B cell (primary cell): ENCODE data around the gene MGAT4B. TPM values are rescaled to one million over a fixed set of nuclear protein-coding genes. Genes with fewer than 3 reads are reported as not detected.
A peak's percentile ranks its signal among the peaks of the same experiment; 100 is the strongest.

ENCODE experiments used
- ATAC-seq: fragments of 200-7000 bp; cut with Tn5 transposase; one replicate; pipeline ENCODE4 v1.10.0; 2021; ENCODE audit warnings: low read depth, mild to moderate bottlenecking, moderate number of reproducible peaks, moderate library complexity
- CTCF ChIA-PET: fragments of 350-600 bp; sonication (Branson Sonifier 250); formaldehyde crosslinking; loops from one replicate; lab custom pipeline; 2021; ENCODE audit warnings: antibody characterized with exemption, inconsistent platforms; lab: Charles Lee
- POLR2A ChIA-PET: fragments of 350-600 bp; sonication (Branson Sonifier 250); formaldehyde crosslinking; loops from one replicate; lab custom pipeline; 2021; ENCODE audit warnings: antibody characterized with exemption; lab: Charles Lee
- DNase-seq: peaks from one replicate; pipeline ENCODE4 v3.0.0; 2013
- H2AFZ ChIP-seq: 2 replicates; pipeline ENCODE4 v1.6.1; 2012; ENCODE audit warnings: mild to moderate bottlenecking, low read depth, low read length; ENCODE audit not compliant: insufficient read depth, poor library complexity, severe bottlenecking
- H3K27ac ChIP-seq, 2 donors: 1 replicate in 1 of 2; 2 replicates in 1 of 2; pipeline ENCODE4 v1.5.1; 2012 to 2013; ENCODE audit warnings: low read length in 2 of 2, mild to moderate bottlenecking in 2 of 2, moderate library complexity in 1 of 2
- H3K27me3 ChIP-seq, 4 experiments: fragments of 200-600 bp in 1 of 4; sonication (generic) in 1 of 4; replicated peaks in 1 of 4; 1 replicate in 2 of 4; 2 replicates in 2 of 4; pipeline versions ENCODE4 v1.6.1 to v1.7.0; 2013 to 2016; ENCODE audit warnings: low read length in 3 of 4, mild to moderate bottlenecking in 2 of 4, mixed read lengths in 1 of 4, moderate library complexity in 1 of 4; ENCODE audit not compliant: insufficient read depth in 4 of 4, control insufficient read depth in 3 of 4; ENCODE audit errors: control extremely low read depth in 1 of 4
- H3K36me3 ChIP-seq, 2 experiments: replicated peaks in 1 of 2; 1 replicate in 1 of 2; 2 replicates in 1 of 2; pipeline versions ENCODE4 v1.6.1 to v1.7.1; 2013; ENCODE audit warnings: low read length in 1 of 2; ENCODE audit not compliant: insufficient read depth in 2 of 2, control insufficient read depth in 1 of 2; ENCODE audit errors: control extremely low read depth in 1 of 2, extremely low read depth in 1 of 2
- H3K4me1 ChIP-seq, 2 donors: fragments of 200-600 bp in 1 of 2; sonication (generic) in 1 of 2; 1 replicate in 1 of 2; 2 replicates in 1 of 2; pipeline versions ENCODE4 v1.5.1 to v1.6.1; 2013 to 2017; ENCODE audit warnings: low read length in 2 of 2; ENCODE audit not compliant: control insufficient read depth in 2 of 2, insufficient read depth in 2 of 2
- H3K4me2 ChIP-seq: replicated peaks from 2 replicates; pipeline ENCODE3; 2012; ENCODE audit warnings: mild to moderate bottlenecking, low read depth, low read length; ENCODE audit not compliant: poor library complexity, severe bottlenecking
- H3K4me3 ChIP-seq, 5 experiments: fragments of 200-600 bp in 1 of 5; sonication (generic) in 1 of 5; 1 replicate in 3 of 5; 2 replicates in 2 of 5; pipeline versions ENCODE4 v1.5.1 to v1.7.0; 2011 to 2016; ENCODE audit warnings: low read length in 4 of 5, mild to moderate bottlenecking in 4 of 5, low read depth in 2 of 5, control low read depth in 1 of 5, moderate library complexity in 1 of 5; ENCODE audit not compliant: insufficient read depth in 1 of 5; ENCODE audit errors: control extremely low read depth in 1 of 5, extremely low read depth in 1 of 5
- H3K79me2 ChIP-seq: fragments of 200-600 bp; sonication (generic); one replicate; pipeline ENCODE4 v1.6.0; 2016; ENCODE audit warnings: low read length; ENCODE audit not compliant: control insufficient read depth, insufficient read depth
- H3K9ac ChIP-seq: fragments of 200-600 bp; sonication (generic); 2 replicates; pipeline ENCODE4 v1.6.1; 2017; ENCODE audit warnings: mild to moderate bottlenecking, low read length, moderate library complexity
- H3K9me3 ChIP-seq, 3 donors: one replicate each; pipeline versions ENCODE4 v1.6.1 to v1.7.1; 2013; ENCODE audit warnings: low read length in 2 of 3; ENCODE audit not compliant: control insufficient read depth in 2 of 3, insufficient read depth in 1 of 3; ENCODE audit errors: control extremely low read depth in 1 of 3
- H4K20me1 ChIP-seq: 2 replicates; pipeline ENCODE4 v1.6.0; 2012; ENCODE audit warnings: mild to moderate bottlenecking, low read length; ENCODE audit not compliant: insufficient read depth, control insufficient read depth, poor library complexity, severe bottlenecking
- H3K27ac Mint-ChIP-seq: one replicate; pipeline ENCODE4 v1.8.0; 2021; ENCODE audit warnings: mixed read lengths
- H3K27me3 Mint-ChIP-seq: one replicate; pipeline ENCODE4 v1.8.0; 2021; ENCODE audit warnings: mixed read lengths
- H3K4me1 Mint-ChIP-seq: one replicate; pipeline ENCODE4 v1.8.0; 2021; ENCODE audit warnings: mixed read lengths
- H3K4me3 Mint-ChIP-seq: one replicate; pipeline ENCODE4 v1.8.0; 2021; ENCODE audit warnings: mixed read lengths
- H3K9me3 Mint-ChIP-seq: one replicate; pipeline ENCODE4 v1.8.0; 2022; ENCODE audit warnings: mixed read lengths; ENCODE audit not compliant: insufficient read depth
- EZH2 ChIP-seq: IDR thresholded peaks from 2 replicates; pipeline ENCODE4 v1.6.1; 2012; ENCODE audit warnings: borderline replicate concordance, low read depth, mild to moderate bottlenecking, moderate library complexity, low read length; ENCODE audit not compliant: insufficient read depth, poor library complexity, severe bottlenecking
- WGBS: methylation state at CpG from one replicate; pipeline ENCODE4 v1.1.5; 2013; ENCODE audit warnings: missing lambda C conversion rate; ENCODE audit not compliant: insufficient coverage; 5-methylcytosine and 5-hydroxymethylcytosine counted together
- intact Hi-C: fragments of 100-400 bp; cut with micrococcal nuclease; formaldehyde crosslinking; loops from one replicate; pipeline ENCODE4 v1.10.0; 2022
- polyA plus RNA-seq: library from polyadenylated mRNA; depleted of rRNA; stranded (reverse); fragments of >200 nt; gene quantifications from 2 replicates; pipeline ENCODE4 v1.2.3, GENCODE V29; 2012
- total RNA-seq, 2 donors: library from RNA; stranded (reverse); fragments of 120-200 nt in 1 of 2; gene quantifications; 1 replicate in 1 of 2; 2 replicates in 1 of 2; pipeline versions ENCODE4 v1.2.3 to v1.2.4, GENCODE V29; 2013 to 2022
- TF ChIP-seq, protein P1 (sequence below): fragments of 200-600 bp; IDR thresholded peaks from one replicate; pipeline ENCODE4 v1.8.0; 2022; ENCODE audit warnings: antibody characterized with exemption, mild to moderate bottlenecking

The MGAT4B gene
- total and polyA plus RNA-seq, 2 donors (not counting 1 experiment from before 2014, with no cell fraction given), result 105 to 165 TPM

DNA sequence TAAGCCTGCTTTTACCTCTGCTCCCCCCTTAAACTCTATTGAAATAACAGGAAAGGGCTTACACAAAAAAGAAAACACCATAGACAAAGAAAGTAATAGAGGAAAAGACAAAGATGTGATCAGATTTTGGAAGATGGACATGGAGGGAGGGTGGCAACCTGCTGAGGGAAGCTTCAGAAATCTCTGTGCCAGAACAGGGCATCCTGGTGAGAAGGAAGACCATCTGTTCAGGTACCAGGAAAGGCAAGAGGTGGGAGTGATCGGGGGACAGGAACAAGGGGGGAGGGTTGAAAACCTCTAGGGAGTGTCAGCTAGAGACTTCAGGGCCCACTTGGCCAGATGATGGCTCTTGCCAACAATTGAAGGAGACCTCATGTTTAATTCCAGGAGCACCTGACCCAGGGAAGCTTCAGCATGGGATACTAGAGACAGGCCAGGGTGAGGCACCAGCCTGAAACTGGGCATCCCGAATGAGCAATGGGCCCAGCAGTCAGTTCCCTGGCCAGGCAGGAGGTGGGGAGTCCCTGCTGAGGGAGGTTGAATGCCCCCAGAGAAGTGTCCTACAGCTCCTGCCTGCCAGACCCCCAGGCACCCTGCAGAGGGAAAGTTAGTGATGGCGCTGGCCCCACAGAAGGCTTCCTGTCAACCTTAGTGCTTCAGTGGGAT, 22.2 kb upstream of the MGAT4B start:
- Histone ChIP-seq H3K9me3 (no peaks in the 10 kb centered on the region), H3K27ac (peak overlapping the region in 1 of 2 donors; percentile 36), H3K36me3 (peaks cover 4 to 86% of the 10 kb centered on the region in 2 experiments), H3K79me2 (peaks cover 34% of the 10 kb centered on the region), H3K4me1 (no peaks in the 10 kb centered on the region), H3K9ac (no peak overlapping the region), H4K20me1 (peaks cover 75% of the 10 kb centered on the region), H3K4me3 (no peak overlapping the region), H3K4me2 (no peak overlapping the region), H3K27me3 (no peaks in the 10 kb centered on the region), H2AFZ (no peak overlapping the region)
- 93% methylated on average over 2 of the region's 3 CpGs for WGBS
- no peaks in the 10 kb centered on the region for H3K27me3 Mint-ChIP-seq
- no peaks in the 10 kb centered on the region for H3K9me3 Mint-ChIP-seq
- H3K4me3 Mint-ChIP-seq, result no peak overlapping the region
- ATAC-seq, result no peak
- H3K27ac Mint-ChIP-seq, result peak overlapping the region; percentile 24
- H3K4me1 Mint-ChIP-seq, result peaks cover 13% of the 10 kb centered on the region
- TF ChIP-seq, protein P1, sequence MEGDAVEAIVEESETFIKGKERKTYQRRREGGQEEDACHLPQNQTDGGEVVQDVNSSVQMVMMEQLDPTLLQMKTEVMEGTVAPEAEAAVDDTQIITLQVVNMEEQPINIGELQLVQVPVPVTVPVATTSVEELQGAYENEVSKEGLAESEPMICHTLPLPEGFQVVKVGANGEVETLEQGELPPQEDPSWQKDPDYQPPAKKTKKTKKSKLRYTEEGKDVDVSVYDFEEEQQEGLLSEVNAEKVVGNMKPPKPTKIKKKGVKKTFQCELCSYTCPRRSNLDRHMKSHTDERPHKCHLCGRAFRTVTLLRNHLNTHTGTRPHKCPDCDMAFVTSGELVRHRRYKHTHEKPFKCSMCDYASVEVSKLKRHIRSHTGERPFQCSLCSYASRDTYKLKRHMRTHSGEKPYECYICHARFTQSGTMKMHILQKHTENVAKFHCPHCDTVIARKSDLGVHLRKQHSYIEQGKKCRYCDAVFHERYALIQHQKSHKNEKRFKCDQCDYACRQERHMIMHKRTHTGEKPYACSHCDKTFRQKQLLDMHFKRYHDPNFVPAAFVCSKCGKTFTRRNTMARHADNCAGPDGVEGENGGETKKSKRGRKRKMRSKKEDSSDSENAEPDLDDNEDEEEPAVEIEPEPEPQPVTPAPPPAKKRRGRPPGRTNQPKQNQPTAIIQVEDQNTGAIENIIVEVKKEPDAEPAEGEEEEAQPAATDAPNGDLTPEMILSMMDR, result no peak
- no peak for TF ChIP-seq EZH2
- intact Hi-C loops, result no loop called here
- ChIA-PET CTCF (interaction anchor here (0.8 kb wide), 1 partner anchor 78 kb away, joined by 3 read pairs; no protein-coding TSS in a partner anchor), POLR2A (interaction anchor here (1.0 kb wide), 1 partner anchor 8 kb away, joined by 4 read pairs; the partner anchor contains the start of gene SQSTM1)
- DNase-seq, result no peak

DNA sequence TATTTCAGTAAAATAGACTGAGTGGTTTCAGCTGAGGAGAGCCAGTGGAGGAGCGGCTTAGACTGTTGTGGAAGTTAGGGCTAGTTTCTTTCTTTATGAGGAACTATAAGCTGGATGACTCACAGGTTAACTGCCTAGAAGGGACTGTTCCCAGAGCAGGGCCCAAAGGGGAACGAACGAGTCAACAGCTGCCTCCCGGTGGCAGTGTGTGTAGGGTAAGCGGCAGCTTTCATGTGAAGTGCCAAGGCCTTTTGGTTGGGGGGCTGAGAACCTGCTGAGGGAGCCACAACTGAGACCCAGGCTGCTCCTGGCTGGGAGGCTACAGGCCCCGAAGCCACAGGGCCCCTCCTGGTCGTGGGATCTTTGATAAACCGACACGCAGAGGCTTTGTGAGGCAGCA, 21.0 kb upstream of the MGAT4B start:
- no peak overlapping the region for H3K4me3 Mint-ChIP-seq

More for the DNA sequence above, 21.0 kb upstream of the MGAT4B start:
- Histone ChIP-seq H3K9ac (no peak overlapping the region), H3K4me1 (peaks cover 0 to 2% of the 10 kb centered on the region in 2 donors), H3K27me3 (no peaks in the 10 kb centered on the region), H3K9me3 (no peaks in the 10 kb centered on the region), H4K20me1 (peaks cover 80% of the 10 kb centered on the region), H3K79me2 (peaks cover 46% of the 10 kb centered on the region), H3K27ac (no peak overlapping the region), H3K36me3 (peaks cover 2 to 84% of the 10 kb centered on the region in 2 experiments), H3K4me2 (no peak overlapping the region), H2AFZ (no peak overlapping the region), H3K4me3 (no peak overlapping the region)
- Mint-ChIP-seq H3K27ac (peak overlapping the region; percentile 20), H3K4me1 (peaks cover 22% of the 10 kb centered on the region), H3K27me3 (no peaks in the 10 kb centered on the region), H3K9me3 (no peaks in the 10 kb centered on the region)
- DNase-seq (no peak), ATAC-seq (peak; percentile 53)
- CTCF ChIA-PET, result interaction anchor here (1.1 to 1.3 kb wide), 2 partner anchors 26 to 65 kb away, joined by 5 read pairs; no protein-coding TSS in a partner anchor
- POLR2A ChIA-PET, result no interaction called here
- TF ChIP-seq, protein P1, result no peak
- no peak for TF ChIP-seq EZH2
- WGBS, result 79% methylated on average over 9 of the region's 9 CpGs
- intact Hi-C loops, result no loop called here
